Suppressor macrophage treated with lipopolysaccharide for 4 hours (primary cell): ENCODE results near the gene TMEM151B.
A peak's percentile ranks its signal among the peaks of the same experiment; 100 is the strongest.

Experiments used
- DNase-seq: peaks from one replicate; pipeline ENCODE4 v3.0.0-alpha.2; 2020

The TMEM151B gene

DNA sequence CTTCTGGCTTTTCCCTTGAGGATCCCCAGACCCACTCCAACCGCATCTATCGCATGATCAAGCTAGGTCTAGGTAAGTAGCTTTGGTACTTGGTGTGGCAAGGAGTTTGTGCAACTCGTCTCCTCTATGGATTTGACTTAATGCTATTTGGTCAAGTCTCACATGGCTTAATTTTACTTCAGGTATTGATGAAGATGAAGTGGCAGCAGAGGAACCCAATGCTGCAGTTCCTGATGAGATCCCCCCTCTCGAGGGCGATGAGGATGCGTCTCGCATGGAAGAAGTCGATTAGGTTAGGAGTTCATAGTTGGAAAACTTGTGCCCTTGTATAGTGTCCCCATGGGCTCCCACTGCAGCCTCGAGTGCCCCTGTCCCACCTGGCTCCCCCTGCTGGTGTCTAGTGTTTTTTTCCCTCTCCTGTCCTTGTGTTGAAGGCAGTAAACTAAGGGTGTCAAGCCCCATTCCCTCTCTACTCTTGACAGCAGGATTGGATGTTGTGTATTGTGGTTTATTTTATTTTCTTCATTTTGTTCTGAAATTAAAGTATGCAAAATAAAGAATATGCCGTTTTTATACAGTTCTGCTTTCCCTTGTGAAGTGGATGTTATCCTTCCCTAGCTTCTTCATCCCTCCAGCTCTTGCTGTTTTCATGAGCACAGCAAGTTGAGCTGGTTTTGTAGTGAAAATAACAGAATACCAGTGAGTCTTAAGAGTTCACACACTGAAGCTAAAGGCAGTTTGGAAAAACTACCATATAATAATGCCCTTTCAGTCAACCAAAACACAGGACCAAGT, 16.7 kb upstream of the TMEM151B start:
- peak; percentile 61 for DNase-seq

DNA sequence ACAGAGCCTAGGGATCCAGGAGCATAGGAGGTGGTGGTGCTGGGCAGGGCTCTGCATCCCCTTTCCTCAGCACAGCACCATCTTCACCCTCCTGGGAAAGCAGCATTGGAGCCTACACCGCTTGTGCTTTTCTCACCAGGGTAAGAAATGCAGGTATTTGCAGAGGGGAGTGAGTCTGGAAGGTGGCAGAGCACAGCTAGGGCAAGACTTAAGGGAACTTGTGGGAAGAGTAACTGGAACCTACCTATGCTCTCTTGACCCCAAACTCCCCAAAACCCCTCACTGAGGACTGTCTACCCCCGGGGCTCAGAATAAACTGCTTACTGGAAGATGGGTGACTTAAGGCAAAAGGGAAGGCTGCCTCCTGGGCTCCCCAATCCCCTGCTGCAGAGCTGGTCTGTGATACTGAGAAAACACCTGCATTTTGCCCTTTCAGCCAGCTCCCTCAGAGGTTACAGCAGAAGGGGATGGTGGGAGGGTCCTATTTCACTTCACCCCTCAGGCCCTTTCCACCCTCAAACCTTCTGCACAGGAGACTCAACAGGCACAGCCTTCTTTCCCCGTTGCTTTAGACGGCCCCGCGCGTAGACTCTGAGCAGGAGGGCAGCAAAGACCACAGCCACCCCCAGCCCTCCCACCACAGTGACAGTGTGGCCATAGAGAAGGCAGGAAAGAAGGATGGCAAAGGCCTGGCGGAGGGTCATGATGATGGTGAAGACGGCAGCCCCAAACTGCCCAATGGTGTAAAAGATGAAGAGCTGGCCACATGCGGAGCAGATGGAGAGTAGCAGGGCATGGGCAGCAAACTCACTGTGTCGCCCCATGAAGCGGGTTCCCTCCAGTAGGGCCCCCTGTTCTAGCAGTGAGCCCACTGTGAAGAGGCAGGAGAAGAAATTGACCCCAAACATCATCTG, 15.8 kb upstream of the TMEM151B start:
- no peak for DNase-seq

DNA sequence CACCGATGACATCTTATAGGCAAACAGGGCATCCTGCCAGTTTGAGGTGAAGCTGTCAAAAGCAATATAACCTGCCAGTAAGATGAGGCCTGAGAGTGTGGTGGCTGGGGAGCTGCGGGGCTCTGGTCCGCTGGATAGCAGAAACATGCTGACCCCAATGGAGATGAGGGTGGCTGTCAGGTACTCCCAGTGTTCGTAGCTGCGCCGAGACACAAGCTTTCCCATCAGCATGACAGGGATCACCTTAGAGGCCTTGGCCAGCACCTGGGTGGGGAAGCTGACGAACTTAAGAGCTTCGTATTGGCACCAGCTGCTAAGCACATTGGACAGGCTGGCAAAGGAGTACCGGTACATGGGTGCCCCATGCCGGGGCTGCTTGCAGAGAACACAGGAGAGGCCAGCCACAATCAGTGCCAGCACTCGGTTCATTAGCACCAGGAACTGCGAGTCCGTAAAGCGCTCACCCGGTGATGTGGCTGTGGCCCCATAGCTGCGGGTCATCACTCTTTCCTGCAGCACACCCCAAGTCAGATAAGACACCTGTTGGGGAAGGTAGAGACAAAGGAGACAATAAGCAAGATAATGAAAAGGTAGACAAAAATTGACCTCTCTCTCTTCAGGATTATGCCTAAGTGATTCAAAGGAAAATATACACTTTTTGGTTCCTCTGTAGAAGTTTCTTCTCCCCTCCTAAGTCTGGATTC, 15.0 kb upstream of the TMEM151B start:
- no peak for DNase-seq

DNA sequence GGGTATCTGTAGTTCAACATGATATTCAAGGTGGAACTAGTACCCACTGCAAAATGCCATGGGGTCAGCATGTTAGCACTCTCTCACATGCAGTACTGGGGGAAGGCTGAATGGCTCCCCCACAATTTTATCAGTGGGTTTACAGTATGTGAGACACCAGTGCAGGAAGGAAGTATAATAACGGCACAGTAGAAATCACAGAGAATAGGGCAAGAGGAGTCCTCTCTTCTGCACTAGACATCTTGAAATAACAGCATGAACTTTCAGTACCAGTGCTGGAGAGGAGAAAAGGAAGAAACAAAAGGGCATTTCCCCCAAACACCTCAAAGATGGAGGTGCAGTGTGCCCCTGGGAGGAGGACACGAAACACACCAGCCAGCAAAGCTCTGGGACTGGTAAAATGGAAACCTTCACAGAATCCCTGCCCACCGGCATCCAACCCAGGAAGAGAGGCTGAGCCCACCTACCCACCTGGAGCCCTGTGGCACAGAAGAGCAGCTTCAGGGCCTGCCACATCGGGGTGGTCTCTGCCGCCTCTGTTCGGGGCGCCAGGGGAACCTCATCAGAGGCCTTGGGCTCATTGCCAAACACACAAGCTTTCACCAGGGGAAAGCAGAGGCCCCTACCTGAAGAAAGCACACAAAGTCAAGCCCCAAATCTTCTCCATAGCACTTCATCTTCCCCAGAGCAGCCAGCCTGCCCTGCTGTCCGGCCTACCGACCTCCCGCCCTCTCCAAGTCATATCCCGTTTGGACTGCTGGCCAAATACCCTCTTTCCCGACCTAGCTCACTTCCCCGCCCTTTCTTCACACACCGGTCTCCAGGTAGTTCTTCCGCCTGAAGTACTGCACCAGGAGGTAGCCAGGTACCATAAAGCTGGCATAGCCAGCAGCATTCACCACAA, 14.1 kb upstream of the TMEM151B start:
- no peak for DNase-seq

DNA sequence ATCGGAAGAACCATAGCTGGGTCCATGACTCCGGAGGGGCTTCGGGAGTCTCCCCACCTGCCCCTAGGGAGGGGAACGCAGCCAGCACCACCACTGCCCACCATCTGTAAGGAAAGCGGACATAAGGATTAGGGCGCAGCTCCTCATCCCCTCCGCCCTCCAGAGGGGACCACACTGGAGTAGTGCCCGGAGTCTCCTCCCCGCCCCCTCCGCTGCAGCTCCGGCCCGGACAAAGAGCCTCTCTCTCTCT, 13.6 kb upstream of the TMEM151B start:
- no peak for DNase-seq

DNA sequence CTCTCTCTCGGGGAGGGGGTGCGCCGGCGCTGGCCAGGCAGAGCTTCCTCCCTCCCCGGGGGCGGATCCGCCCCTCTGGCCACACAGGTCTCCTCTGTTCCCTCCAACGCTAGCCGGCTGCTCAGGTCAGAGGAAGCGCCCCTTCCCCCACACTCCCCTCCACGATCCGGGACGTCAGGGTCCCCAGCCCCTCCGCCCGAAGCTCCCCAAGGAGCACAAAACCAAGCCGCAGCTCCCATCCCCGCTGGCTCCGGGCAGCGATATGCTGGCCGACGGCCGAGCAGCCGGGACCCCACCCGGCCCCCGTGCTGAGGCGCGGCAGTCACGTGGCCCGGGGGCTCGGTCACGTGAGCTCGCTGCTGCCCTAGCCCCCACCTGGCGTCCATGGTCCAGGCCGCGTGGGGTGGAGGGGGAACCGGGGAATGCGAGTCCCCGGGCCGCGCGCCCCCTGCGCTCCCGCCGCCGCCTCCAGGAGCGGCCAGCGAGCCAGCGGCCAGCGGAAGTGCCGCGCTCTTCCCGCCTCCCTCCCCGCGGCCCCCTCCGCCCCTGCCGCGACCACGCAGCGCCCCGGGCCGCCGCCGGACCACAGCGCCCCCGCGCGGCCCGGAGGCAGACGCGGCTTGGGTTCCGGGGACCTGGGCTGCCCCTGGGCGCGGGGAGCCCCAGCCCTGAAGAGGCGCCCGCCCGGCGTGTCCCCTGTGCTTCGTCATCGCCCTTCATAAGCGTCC, 13.1 kb upstream of the TMEM151B start, which contains the start of gene SLC35B2:
Gene SLC35B2, minus strand, starts transcription at position 504 of the 728 bp plus-strand sequence. Its CDS starts 118 bp downstream, at position 386.
- peak; percentile 28 for DNase-seq

DNA sequence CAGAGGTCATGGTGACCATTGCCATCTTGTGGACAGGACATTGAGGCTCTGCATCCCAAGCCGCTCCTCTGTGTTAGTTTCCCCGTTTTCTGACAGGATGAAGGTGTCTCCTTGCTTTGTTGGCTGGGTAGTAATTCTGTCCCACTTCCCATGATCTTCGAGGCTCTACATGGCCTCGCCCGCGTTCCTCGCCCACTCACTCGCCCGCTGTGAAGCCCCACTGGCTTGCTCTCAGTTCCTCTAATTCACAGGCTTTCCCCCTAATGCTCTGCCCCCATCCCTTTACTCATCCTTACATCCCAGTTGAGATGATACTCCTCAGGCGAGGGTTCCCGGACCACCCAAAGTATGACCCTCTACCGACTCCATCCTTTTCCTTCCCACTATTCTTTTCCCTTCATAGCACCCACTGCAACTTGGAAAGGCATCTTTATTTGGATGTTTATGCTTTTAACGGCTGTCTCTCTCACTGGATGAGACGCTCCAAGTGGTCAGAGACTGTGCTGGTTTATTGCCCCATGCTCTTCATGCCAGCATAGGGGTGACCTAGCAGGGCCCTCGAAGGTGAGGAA, 12.4 kb upstream of the TMEM151B start:
- peak; percentile 71 for DNase-seq

DNA sequence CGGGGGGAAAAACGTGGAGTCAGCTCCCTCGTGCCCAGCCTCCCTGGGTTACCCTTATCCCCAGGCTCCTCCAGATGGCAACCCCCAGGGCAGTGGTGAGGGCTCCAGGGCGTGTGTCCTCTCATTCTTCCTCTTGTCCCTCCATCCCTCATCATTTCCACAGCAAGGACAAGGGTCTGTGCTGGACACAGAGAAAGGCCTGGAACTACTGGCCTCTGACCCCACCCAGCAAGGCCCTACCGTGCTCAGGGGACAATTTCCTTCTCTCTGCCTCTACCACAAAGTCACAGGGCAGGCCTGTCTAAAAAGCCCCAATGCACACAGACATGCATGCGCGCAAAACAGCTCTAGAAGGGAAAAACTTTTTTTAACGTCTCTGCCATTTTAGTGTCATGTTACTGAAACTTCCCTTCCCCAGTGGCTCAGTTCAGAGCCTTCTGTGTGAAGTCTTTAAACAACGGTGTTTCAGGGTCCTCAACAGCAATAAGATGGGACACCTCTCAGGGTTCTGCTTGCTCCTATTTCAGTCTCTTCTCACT, 11.9 kb upstream of the TMEM151B start:
- no peak for DNase-seq

DNA sequence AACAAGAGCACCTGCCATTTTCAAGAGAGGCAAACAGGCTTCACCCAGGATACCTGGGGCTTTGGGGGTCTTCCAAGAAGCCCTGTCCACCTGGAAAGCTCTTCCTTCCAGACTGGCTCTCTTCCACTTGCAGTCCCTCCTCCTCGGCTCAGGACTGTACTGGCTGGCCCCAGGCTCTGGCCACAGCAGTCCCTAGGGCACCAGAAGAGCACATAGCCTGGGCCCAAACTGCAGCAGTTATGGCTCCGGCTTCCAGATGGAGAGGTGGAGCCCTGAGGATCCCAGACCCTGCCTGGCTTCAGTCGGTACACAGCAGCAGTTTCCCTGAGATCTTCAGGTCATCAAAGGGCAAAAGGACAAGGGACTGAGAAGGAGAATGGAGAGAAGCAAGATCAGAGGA, 11.3 kb upstream of the TMEM151B start:
- no peak for DNase-seq

DNA sequence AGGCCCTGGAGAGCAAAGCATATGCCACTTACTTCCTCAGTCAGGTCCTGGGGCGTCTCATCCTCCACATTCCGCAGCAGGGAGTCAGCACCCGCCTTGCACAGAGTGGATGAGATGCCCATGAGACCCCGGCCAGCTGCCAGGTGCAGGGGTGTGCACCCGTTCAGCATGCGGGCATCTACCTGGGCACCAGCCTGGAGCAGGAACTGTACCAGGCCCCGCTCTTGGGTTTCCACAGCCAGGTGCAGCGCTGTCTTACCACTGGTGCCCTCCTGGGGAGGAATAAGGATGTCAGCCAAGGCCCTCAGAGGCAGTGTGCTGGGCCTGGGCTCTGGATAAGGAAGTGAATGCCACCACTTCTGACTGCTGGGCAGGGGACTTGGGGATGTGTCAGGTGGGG, 10.2 kb upstream of the TMEM151B start:
- DNase-seq = no peak

DNA sequence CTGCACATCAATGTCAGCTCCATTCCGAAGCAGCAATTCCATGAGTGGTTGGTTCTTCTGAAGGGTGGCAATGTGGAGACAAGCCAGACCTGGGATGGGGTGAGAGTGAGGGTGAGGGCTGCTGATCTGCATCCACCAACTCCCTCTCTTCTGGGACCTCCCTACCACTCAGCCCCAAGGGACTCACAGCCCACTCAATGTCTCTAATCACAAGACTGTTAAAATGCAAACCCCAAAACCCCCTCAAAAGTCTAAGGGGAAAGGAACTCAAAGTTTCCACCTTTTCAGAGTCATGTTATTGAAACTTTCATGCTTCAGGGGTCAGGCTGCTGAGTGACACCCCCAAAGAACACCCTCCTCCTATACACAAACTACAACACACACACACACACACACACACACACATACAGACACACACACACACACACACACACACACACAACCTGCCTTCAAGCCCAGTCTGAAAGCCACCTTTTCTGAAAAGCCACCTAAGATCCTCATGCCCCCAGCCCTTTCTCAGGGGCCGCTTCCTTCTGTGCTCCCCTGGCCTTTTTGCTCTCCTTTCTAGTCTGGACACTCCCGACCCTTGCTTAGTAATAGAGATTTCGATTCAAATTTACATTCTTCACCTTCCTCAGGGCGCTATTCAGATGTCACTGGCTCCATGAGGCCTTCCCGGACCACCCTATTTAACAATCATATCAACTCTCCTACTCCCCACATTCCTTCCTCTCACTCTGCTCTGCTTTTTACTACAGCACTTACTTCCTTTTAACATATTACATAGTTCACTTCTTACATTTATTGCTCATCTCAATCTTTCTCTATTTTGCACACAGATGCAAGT, 9.6 kb upstream of the TMEM151B start:
- no peak for DNase-seq

DNA sequence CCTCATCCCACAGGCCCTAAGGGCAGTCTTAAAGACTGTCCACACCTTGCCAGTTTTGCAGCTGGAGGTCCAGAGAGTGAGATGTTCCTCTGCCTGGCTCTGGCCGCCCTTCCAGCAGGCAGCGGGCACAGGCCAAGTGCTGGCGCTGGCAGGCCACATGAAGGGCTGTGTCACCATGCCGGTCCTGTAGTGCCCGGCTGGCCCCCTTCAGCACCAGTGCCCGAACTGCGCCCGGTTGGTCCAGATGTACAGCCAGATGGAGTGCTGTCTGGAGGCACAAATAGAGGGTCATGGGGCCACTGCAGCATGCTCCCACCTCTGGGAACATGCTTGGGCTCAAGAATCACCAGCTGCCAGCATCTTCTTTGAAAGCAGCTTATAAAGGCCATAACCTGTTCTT, 8.7 kb upstream of the TMEM151B start:
- no peak for DNase-seq

DNA sequence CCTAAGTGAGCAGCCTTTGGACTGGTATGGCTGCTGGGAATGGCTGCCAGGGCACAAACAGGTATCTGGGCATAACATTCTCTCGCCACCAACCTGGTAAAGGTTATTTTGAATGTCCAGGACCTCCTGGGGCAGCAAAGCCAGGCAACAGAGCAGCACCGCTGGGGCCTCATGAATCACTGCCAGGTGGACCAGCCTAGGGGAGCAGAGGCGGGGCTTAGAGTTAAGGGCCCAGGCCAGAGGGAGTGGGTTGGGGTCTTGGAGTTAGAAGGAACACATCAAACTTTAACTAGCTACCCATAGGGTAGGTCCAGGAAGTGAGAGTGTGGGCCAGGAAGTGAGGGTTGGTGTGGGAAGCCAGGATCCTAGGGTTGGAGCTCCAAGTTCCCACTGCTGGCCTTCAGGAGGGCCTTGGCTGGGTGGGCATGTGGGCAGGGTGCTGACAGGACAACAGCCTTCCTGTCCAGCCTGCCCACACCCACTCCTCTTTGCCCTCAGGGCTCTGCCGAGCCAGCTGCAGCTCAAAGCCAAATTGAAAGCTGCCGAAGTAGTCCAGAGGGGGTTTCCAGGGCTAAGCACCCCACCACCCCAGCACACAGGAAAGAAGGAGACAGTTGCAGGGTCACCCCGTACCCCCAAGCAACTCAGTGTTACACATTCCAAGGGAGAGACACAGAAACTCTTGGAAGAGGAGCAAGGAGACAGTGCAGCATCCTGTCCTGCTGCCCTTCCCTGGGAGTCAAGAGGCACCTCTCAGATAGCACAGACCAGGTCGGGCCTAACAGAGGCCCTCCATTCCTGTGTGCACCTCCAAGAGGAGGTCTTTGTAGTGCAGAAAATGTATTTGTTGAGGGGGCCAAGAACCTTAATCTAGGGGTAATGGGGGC, 7.5 kb upstream of the TMEM151B start:
- DNase-seq = no peak

DNA sequence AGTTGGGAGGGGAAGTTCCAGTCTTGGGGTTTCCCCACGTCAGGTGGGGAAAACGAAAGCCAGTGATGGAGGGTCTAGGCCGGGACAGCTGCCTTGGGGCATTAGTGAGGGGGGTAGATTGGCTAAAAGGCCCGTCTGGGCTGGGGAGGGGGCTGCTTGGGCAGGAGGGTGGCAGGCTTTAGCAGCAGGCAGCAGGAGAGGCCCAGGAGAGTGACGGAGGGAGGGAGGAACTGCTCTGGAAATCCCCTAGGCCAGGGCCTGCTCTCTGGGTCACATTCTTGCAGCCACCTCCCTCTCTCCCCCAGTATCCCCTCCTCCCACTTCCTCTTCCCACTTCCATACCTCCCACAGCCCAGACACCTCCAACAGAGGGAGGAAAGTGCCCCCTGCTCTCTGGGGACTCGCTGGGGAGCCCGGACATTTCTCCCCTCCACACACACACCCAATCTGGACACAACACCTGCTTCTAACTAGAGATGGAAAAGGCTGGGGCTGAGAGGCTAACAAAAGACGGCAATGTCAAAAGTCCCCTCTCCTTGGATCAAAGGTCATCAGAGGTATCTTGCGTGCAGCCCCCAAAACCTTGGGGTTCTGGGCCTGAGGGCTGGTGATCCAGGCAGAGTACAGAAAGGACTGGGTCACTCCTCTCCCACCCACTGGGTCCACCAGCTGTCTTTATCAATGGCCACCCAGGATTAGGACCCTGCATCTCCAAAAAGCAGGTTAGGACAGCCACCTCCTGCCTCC, 6.7 kb upstream of the TMEM151B start:
- DNase-seq = peak; percentile 74

DNA sequence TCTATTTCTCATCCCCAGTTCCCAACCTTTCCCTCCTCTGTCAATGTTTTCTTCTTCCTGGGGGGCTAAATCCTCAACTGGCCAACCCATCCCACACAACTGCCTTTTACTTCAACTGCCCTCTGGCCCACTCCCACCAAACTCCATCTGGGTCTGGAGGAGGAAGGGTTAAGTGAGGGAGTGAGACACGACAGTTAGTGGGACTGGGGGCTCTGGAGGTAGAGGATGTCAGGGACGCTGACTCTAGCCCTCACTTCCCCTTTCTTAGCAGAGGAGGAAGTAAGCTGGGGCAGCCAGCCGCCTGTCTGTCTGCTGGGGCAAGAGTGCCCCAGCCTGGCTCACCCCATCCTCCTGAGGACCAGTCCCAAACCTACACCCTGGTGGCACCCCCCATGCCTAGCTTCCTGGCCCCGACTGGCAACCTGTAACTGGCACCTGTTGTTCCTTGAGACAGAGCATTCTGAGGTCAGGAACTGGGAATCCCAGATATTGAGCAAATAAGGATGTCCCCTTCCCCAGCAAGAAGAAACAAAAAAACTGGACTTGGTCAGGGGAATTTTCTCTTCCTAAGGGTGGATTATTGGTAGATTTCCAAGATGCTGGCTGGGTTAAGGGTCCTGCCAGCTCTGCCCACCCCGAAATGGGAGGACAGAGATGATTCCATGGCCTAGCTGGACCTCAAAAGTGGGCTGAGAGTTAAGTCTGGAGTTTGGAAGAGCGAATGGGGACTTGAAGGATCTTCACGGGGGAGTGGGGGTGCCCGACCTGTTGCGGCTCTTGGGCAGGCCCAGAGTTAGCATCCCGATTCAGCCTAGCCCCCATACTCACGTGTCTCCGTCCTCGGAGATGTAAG, 5.9 kb upstream of the TMEM151B start:
- peak; percentile 86 for DNase-seq

DNA sequence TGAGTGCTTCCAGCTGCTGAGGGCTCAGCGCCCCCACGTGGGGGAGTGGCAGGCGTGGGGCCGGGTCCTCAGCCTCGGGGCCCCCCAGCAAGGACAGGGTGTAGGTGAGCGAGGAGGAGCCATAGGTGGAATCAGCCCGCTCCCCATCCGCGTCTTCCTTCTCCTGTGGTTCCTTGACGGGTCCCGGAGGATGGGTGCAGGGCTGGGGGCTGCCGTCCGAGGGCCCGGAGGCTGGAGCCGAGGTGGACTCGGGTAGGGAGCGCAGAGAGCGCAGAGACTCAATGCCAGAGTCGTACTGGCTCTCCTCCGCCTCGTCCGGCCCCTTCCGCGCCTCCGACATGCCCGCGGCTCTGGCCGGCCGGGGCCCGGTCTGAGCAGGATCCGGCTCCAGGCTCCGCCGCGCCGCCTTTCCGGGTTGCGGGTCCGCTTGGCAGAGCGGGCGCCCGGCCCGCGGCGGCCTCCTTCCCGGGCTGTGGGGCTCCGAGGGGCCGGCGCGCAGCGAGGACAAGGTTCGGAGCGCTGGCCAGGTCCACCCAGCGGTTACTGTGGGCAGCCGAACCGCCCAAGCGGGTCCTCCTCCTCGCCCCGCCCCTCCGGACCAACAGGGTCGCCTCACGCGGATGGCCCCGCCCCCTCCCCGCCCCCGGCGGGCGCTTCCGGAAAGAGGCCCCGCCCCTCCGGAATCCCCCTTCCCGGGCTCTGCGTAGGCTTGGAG, 5.1 kb upstream of the TMEM151B start, which contains the start of gene NFKBIE:
Gene NFKBIE, minus strand, starts transcription at position 545 of the 715 bp plus-strand sequence. Its CDS starts 205 bp downstream, at position 340.
- peak; percentile 99 for DNase-seq
